ENCODE data around the gene RASAL2.
"Not testable (repeated sequence)": the region's sequence is repeated elsewhere in the genome, so short reads cannot be mapped to it uniquely, and the experiment has no call there.

The RASAL2 gene

DNA sequence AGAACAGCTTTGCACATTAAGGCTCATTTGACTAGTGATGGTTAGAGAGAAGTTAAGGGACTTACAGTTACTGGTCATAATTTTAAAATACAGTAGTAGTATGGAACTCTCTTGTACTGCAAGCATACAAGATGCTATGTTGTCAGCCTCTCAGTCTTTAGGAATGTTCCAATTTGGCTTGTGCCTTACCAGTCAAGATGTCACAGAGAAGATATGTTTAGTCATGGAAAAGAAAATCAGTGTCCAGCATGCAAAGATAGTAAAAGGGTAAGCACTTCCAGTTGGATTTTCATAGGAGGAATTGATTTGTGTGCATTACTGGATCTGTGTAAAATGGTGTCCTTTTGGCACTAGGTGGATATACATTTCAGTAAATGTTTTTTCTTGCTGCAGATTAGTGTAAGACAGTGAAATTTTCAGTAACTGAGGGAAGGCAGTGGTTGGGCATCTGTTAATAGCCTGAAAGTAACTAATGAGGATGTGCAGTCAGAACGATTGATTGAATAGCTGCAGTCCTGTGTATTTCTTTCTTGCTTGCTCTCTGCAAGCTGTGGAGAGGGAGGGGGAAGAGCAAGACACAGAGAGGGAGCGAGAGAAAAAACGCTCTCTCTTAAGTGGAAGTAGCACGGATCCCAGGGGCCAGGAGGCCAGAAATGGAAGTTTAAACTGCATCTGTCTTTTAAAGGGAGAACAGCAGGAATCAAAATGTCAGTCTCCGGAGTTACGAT, 294.7 kb downstream of the RASAL2 start:
- DNase-seq (ENCODE audit: low read depth, low spot score): no peak

- no peak for DNase-seq (ENCODE audit: low read depth, low spot score)
These were observed 295.5 kb downstream of the RASAL2 start for GRCh38 chr1:178389441-178389840.

DNA sequence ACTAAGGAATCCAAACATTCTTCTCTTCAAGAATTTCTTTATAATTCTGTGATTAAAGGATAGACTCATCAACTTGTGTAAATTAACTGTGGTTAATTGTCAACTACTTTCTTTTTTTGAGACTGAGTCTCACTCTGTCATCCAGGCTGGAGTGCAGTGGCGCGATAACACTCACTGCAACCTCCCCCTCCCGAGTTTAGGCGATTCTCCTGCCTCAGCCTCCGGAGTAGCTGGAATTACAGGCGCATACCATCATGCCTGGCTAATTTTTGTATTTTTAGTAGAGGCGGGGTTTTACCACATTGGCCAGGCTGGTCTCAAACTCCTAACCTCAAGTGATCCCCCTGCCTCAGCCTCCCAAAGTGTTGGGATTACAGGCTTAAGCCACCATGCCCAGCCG, 296.4 kb downstream of the RASAL2 start:
- DNase-seq (ENCODE audit: low read depth, low spot score): not testable (repeated sequence)

- DNase-seq (ENCODE audit: low read depth, low spot score): no peak
These were observed 299.5 kb downstream of the RASAL2 start for GRCh38 chr1:178393370-178393769.

DNA sequence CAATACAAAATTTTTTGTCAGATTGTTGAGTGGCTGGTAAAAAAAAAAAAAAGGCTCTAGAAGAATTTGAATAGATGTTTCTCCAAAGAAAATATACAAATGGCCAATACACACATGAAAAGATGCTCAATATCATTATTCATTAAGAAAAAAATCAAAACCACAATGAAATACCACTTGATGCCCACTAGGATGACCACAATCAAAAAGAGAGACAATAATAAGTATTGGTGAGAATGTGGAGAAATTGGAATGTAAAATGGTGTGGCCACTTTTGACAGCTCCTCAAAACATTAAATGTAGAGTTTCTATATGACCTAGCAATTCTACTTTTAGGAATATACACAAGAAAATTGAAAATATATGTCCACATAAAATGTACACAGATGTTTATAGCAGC, 302.9 kb downstream of the RASAL2 start:
- DNase-seq (ENCODE audit: low read depth, low spot score): no peak

DNA sequence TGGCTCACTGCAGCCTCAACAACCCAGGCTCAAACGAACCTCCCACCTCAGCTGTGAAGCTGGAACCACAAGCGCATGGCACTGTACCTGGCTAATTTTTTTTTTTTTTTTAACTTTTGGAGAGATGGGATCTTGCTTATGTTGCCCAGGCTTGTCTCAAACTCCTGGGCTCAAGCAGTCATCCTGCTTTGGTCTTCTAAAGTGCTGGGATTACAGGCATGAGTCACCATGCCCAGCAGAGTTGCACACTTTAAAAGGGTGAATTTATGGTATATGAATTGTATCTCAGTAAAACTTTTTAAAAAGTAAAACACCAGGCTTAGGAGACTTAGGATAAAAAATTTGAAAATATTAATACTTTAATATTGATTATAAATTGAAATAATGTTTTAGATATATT, 303.8 kb downstream of the RASAL2 start:
- no peak for DNase-seq (ENCODE audit: low read depth, low spot score)

- no peak for DNase-seq (ENCODE audit: low read depth, low spot score)
These were observed 305.3 kb downstream of the RASAL2 start for GRCh38 chr1:178399177-178399728.

GRCh38 chr1:178405137-178405536, 311.2 kb downstream of the RASAL2 start:
- no peak for DNase-seq (ENCODE audit: low read depth, low spot score)

DNA sequence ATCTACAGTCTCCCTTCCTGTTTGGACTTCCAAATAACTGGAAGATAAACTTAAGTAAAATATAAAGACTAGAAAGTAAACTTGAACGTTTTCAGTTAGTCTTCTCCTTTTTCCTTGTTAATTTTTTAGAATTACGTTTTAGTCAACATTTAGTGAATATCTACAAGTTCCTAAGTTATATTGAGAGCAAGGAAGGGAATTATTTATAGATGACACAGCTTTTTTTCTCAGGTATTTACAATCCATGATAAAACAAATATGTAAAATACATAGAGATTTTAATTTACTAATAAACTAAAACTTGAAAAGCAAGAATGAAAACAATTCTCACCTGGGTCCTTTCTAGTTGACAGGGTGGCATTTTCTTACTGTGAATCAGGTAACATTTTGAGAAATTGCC, 313.3 kb downstream of the RASAL2 start:
- no peak for DNase-seq (ENCODE audit: low read depth, low spot score)

DNA sequence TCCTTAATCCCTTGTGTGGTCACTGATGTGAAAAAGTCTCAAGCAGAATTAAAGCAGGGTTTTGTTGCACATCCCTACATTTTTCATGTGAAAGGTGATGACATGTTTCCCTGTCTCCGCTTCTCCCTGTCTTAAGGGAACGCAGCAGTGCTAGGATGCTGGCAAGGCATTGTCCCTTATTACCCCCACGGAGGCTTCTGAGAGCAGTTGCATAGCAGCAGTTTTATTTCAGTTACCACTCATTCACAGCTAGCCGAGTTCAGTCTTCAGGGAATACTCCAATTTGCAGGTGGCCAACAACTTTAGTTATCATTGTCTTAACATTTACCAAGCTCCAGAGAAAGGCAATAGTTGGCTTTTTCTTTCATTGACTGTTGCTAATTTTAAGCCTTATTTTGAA, 313.8 kb downstream of the RASAL2 start:
- no peak for DNase-seq (ENCODE audit: low read depth, low spot score)

DNA sequence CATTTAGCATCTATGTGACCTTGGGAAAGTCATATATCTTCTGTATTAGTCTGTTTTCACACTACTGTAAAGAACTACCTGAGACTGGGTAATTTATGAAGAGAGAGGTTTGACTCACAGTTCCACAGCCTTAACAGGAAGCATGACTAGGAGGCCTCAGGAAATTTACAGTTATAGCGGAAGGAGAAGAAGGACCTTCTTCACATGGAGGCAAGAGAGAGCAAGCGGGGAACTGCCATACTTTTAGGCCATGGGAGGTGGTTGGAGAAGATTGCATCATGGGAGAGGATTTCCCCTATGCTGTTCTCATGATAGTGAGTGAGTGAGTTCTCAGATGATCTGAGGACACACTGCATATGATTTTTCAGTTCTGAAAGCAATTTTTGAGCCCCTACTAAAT, 315.0 kb downstream of the RASAL2 start:
- no peak for DNase-seq (ENCODE audit: low read depth, low spot score)

- DNase-seq (ENCODE audit: low read depth, low spot score): no peak
These were observed 315.6 kb downstream of the RASAL2 start for GRCh38 chr1:178409541-178409940.

DNA sequence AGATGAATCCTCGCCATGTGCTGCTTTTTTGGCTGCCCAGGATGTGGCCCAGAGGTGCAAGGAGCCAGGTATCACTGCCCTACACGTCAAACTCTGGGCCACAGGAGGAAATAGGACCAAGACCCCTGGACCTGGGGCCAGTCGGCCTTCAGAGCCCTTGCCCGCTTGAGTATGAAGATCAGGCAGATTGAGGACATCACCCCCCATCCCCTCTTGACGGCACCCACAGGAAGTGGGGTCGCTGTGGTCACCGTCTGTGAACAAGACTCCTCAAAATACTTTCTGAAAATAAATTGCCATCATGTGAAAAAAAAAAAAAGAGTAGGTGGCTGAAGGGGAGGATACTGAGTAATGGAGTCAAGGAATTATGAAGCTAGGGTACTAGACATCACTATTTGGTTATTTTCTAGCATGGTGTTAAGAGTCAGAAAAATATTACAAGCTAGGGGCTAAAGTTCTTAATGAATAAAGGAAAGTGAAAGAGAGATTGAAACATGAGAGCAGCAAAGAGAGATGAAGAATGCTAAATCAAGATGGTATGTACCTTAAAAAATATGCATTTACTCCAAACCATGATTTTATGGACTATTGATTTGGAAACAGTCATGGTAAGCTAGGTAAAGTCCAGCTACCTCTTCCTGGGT, 318.0 kb downstream of the RASAL2 start:
- no peak for DNase-seq (ENCODE audit: low read depth, low spot score)

DNA sequence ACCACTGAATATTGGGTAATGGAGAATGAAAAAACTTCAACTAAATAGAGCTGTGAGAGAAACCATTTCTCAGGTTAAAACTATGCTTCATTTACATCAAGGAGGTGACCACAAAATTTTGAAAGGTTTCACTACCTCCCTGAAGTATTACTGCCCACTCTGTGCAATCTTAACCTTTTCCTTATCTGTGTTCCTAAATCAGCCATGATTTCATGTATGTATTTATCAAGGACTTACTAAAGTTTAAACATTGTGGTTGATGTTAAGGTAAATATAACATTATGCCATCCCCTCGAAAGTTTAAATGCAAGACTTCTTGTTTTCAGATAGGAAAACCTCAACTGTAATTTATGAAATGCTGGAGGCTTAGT, 318.5 kb downstream of the RASAL2 start:
- DNase-seq (ENCODE audit: low read depth, low spot score): no peak

GRCh38 chr1:178417858-178418257, 324.0 kb downstream of the RASAL2 start:
- no peak for DNase-seq (ENCODE audit: low read depth, low spot score)

GRCh38 chr1:178418284-178418955, 324.5 kb downstream of the RASAL2 start:
- DNase-seq (ENCODE audit: low read depth, low spot score): no peak

GRCh38 chr1:178434360-178434759, 340.5 kb downstream of the RASAL2 start:
- no peak for DNase-seq (ENCODE audit: low read depth, low spot score)

DNA sequence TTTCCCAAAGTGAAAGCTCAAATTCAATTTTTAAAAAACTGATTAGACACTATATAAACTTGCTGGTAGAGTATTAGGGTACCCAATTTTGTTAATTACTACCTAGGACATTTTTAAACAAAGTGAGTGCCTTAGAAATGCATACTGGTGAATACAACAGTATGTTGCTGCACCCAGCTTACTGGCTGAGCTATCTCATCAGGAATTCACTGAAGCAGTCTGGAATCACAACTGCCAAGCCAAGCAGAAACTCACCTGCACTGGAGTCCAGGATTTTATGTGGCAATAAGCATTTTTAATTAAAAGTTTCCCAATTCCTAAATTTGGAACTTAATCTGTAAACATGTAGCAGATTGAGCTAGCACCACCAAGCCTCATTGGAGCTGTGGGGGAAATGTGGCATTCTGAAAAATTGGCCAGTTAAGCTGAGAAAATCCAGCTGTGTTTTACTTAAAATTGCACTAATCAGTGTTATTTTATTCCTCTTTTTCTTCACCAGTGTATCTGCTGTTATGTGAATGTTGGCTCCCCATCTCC, 341.1 kb downstream of the RASAL2 start:
- no peak for DNase-seq (ENCODE audit: low read depth, low spot score)

DNA sequence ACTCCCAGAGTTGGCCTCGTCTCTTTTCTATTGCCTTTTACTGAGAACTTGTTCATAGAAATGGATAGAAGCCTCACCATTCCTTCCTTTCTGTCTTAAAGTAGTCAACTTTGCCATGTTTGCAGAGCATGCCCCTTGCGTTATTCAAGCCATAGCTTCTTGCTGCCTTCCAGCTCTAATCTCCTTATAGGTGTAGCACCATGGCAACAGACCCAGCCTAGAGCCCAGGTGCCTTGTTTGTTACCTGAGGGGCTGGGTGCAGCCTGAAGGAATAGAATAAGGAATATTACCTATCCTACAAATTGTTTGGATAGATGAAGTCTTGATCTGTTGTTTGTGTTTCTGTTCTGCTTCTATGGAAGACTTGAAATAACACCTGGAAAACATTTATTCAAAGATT, 343.0 kb downstream of the RASAL2 start:
- no peak for DNase-seq (ENCODE audit: low read depth, low spot score)

GRCh38 chr1:178438432-178438831, 344.5 kb downstream of the RASAL2 start:
- no peak for DNase-seq (ENCODE audit: low read depth, low spot score)

GRCh38 chr1:178442925-178443324, 349.0 kb downstream of the RASAL2 start:
- no peak for DNase-seq (ENCODE audit: low read depth, low spot score)

- DNase-seq (ENCODE audit: low read depth, low spot score): no peak
These were observed 357.0 kb downstream of the RASAL2 start for GRCh38 chr1:178450871-178451270.

Measured in smooth muscle cell of the brain vasculature (primary cell).